ENCODE data around the gene GSAP. TPM values are rescaled to one million over a fixed set of nuclear protein-coding genes. Genes with fewer than 3 reads are reported as not detected.

The GSAP gene
- total RNA-seq, 1 donor from 2014 or later: 24.3 TPM

- DNase-seq (ENCODE audit: low spot score) (no peak), ATAC-seq (no peak)
Measured at GRCh38 chr7:77329466-77330168, 86.5 kb downstream of the GSAP start.

- DNase-seq (ENCODE audit: low spot score) (no peak), ATAC-seq (no peak)
Measured at GRCh38 chr7:77328669-77329068, 87.5 kb downstream of the GSAP start.

GRCh38 chr7:77327932-77328628 is 88.1 kb downstream of the GSAP start:
- no peak for DNase-seq (ENCODE audit: low spot score)
- ATAC-seq: no peak

GRCh38 chr7:77327067-77327931 is 88.8 kb downstream of the GSAP start:
- DNase-seq (ENCODE audit: low spot score) (no peak), ATAC-seq (peak; percentile 21)

- ATAC-seq (no peak), DNase-seq (ENCODE audit: low spot score) (no peak)
Measured at GRCh38 chr7:77326131-77326530, 90.0 kb downstream of the GSAP start.

GRCh38 chr7:77321300-77321699 is 94.8 kb downstream of the GSAP start:
- no peak for ATAC-seq
- no peak for DNase-seq (ENCODE audit: low spot score)

GRCh38 chr7:77320714-77321113 is 95.4 kb downstream of the GSAP start:
- no peak for ATAC-seq
- DNase-seq (ENCODE audit: low spot score): no peak

- ATAC-seq (no peak), DNase-seq (ENCODE audit: low spot score) (no peak)
Measured at GRCh38 chr7:77320137-77320536, 96.0 kb downstream of the GSAP start.

GRCh38 chr7:77318019-77318418 is 98.1 kb downstream of the GSAP start:
- DNase-seq (ENCODE audit: low spot score) (no peak), ATAC-seq (no peak)

- ATAC-seq: peak; percentile 50
- no peak for DNase-seq (ENCODE audit: low spot score)
Measured at GRCh38 chr7:77316219-77316978, 99.8 kb downstream of the GSAP start.

- DNase-seq (ENCODE audit: low spot score) (no peak), ATAC-seq (no peak)
Measured at GRCh38 chr7:77315182-77315591, 101.0 kb downstream of the GSAP start.

- ATAC-seq (no peak), DNase-seq (ENCODE audit: low spot score) (no peak)
Measured at GRCh38 chr7:77313876-77314480, 102.2 kb downstream of the GSAP start.

- ATAC-seq (no peak), DNase-seq (ENCODE audit: low spot score) (no peak)
Measured at GRCh38 chr7:77313085-77313484, 103.1 kb downstream of the GSAP start.

GRCh38 chr7:77310982-77311381 is 105.2 kb downstream of the GSAP start:
- DNase-seq (ENCODE audit: low spot score): no peak
- ATAC-seq: no peak

GRCh38 chr7:77309714-77310220 is 106.4 kb downstream of the GSAP start:
- ATAC-seq (no peak), DNase-seq (ENCODE audit: low spot score) (no peak)

GRCh38 chr7:77308792-77309191 is 107.4 kb downstream of the GSAP start:
- DNase-seq (ENCODE audit: low spot score) (no peak), ATAC-seq (peak; percentile 13)

GRCh38 chr7:77306231-77307067 is 109.7 kb downstream of the GSAP start:
- ATAC-seq (no peak), DNase-seq (ENCODE audit: low spot score) (no peak)

- ATAC-seq (no peak), DNase-seq (ENCODE audit: low spot score) (no peak)
Measured at GRCh38 chr7:77295549-77295948, 120.6 kb downstream of the GSAP start.

GRCh38 chr7:77293046-77293445 is 123.1 kb downstream of the GSAP start:
- DNase-seq (ENCODE audit: low spot score): no peak

More at GRCh38 chr7:77293046-77293445, 123.1 kb downstream of the GSAP start:
- ATAC-seq: no peak
